Hematopoietic multipotent progenitor cell (in vitro differentiated cells): Measurements from ENCODE around the gene AHCTF1. TPM values are rescaled to one million over a fixed set of nuclear protein-coding genes. Genes with fewer than 3 reads are reported as not detected.

ENCODE experiments used
- small RNA-seq: library from RNA; depleted of rRNA; stranded (forward); fragments of <200 nt; gene quantifications from one replicate; pipeline ENCODE3, GENCODE V24; 2012
- total RNA-seq: library from RNA; depleted of rRNA; stranded (reverse); fragments of >200 nt; gene quantifications from one replicate; pipeline ENCODE4 v1.2.3, GENCODE V29; 2012

AHCTF1 gene
- total RNA-seq, 1 donor = 14.5 TPM

Small RNA genes lying within 50 kb of the gene (small RNA-seq; reads per million reads assigned to genes)
- gene AC113174.1 (not detected), gene RF00402 (not detected)

Other genes starting within 250 kb of the AHCTF1 start
- gene SCCPDH, start 207.5 kb downstream of the AHCTF1 start, total RNA-seq = 37.7 TPM
- 1.3 TPM for gene ZNF695, start 76.1 kb upstream of the AHCTF1 start, total RNA-seq
- 1.1 TPM for gene ZNF670, start 146.9 kb upstream of the AHCTF1 start, total RNA-seq
- gene ZNF669, start 172.4 kb upstream of the AHCTF1 start, total RNA-seq = 15.6 TPM
- gene ZNF124, start 240.1 kb upstream of the AHCTF1 start, total RNA-seq = 46.9 TPM